GM12872 (cell line): Measurements from ENCODE around the gene AUH.

ENCODE experiments used
- CTCF ChIP-seq: IDR thresholded peaks from 3 replicates; pipeline ENCODE4 v1.5.1; 2011; ENCODE audit warnings: low read depth, mild to moderate bottlenecking, low read length, moderate library complexity; ENCODE audit not compliant: insufficient read depth

The AUH gene

GRCh38 chr9:91222457-91222856 lies 139.3 kb downstream of the AUH start:
- TF ChIP-seq CTCF, result no peak

GRCh38 chr9:91221332-91221731 lies 140.4 kb downstream of the AUH start:
- no peak for TF ChIP-seq CTCF

- TF ChIP-seq CTCF, result no peak
Observed at GRCh38 chr9:91220491-91221135, 141.1 kb downstream of the AUH start.

GRCh38 chr9:91220021-91220420 lies 141.7 kb downstream of the AUH start:
- no peak for TF ChIP-seq CTCF

GRCh38 chr9:91219557-91219956 lies 142.2 kb downstream of the AUH start:
- TF ChIP-seq CTCF, result no peak

GRCh38 chr9:91217388-91217787 lies 144.3 kb downstream of the AUH start:
- no peak for TF ChIP-seq CTCF

GRCh38 chr9:91214867-91215266 lies 146.9 kb downstream of the AUH start:
- TF ChIP-seq CTCF, result no peak
